SK-N-SH treated with all-trans-retinoic acid at 6 μM for 48 hours (cell line): Measurements from ENCODE around the gene CPLANE2.

ENCODE experiments used
- ATAC-seq: fragments of 200-7000 bp; cut with Tn5 transposase; 3 replicates; pipeline ENCODE4 v1.9.1; 2020; ENCODE audit warnings: mild to moderate bottlenecking, moderate library complexity
- ARNTL ChIP-seq: fragments of 450-650 bp; formaldehyde crosslinking; IDR thresholded peaks from 2 replicates; pipeline ENCODE4 v1.5.0; 2020; ENCODE audit warnings: low read depth, mild to moderate bottlenecking, moderate library complexity, borderline replicate concordance
- BACH2 ChIP-seq: fragments of 250-450 bp; sonication (Bioruptor Pico); IDR thresholded peaks from 2 replicates; pipeline ENCODE4 v1.9.0; 2021; ENCODE audit warnings: mild to moderate bottlenecking, borderline replicate concordance
- CREB5 ChIP-seq: fragments of 250-450 bp; sonication (Bioruptor Pico); IDR thresholded peaks from 2 replicates; pipeline ENCODE4 v1.5.1; 2020; ENCODE audit warnings: low read depth, mild to moderate bottlenecking, moderate library complexity
- CSRNP3 ChIP-seq: fragments of 250-450 bp; sonication (Bioruptor Pico); IDR thresholded peaks from 2 replicates; pipeline ENCODE4 v1.5.1; 2021; ENCODE audit warnings: mild to moderate bottlenecking, moderate library complexity
- ESRRG ChIP-seq: fragments of 250-450 bp; sonication (Bioruptor Pico); IDR thresholded peaks from 2 replicates; pipeline ENCODE4 v1.6.1; 2021; ENCODE audit warnings: mild to moderate bottlenecking
- GLIS3 ChIP-seq: fragments of 250-450 bp; sonication (Bioruptor Pico); IDR thresholded peaks from 2 replicates; pipeline ENCODE4 v1.5.0; 2020; ENCODE audit warnings: mild to moderate bottlenecking, moderate library complexity
- ISL1 ChIP-seq: fragments of 250-450 bp; sonication (Bioruptor Pico); IDR thresholded peaks from 2 replicates; pipeline ENCODE4 v2.1.2; 2022; ENCODE audit warnings: mild to moderate bottlenecking, moderate library complexity
- OSR1 ChIP-seq: fragments of 250-450 bp; sonication (Bioruptor Pico); IDR thresholded peaks from 2 replicates; pipeline ENCODE4 v1.8.0; 2022; ENCODE audit warnings: moderate library complexity, mild to moderate bottlenecking, inconsistent platforms
- PATZ1 ChIP-seq: fragments of 250-450 bp; sonication (Bioruptor Pico); IDR thresholded peaks from 2 replicates; pipeline ENCODE4 v1.8.0; 2020; ENCODE audit warnings: mild to moderate bottlenecking, moderate library complexity, borderline replicate concordance
- PPARA ChIP-seq: fragments of 250-450 bp; sonication (Bioruptor Pico); IDR thresholded peaks from 2 replicates; pipeline ENCODE4 v1.5.0; 2020; ENCODE audit warnings: mild to moderate bottlenecking, borderline replicate concordance
- RARB ChIP-seq: fragments of 250-450 bp; sonication (Bioruptor Pico); IDR thresholded peaks from 2 replicates; pipeline ENCODE4 v1.8.0; 2021; ENCODE audit warnings: mild to moderate bottlenecking, moderate library complexity
- SNAI2 ChIP-seq: fragments of 250-450 bp; sonication (Bioruptor Pico); IDR thresholded peaks from 2 replicates; pipeline ENCODE4 v1.5.0; 2020; ENCODE audit warnings: mild to moderate bottlenecking, moderate library complexity
- TCF4 ChIP-seq: fragments of 250-450 bp; sonication (Bioruptor Pico); IDR thresholded peaks from 2 replicates; pipeline ENCODE4 v1.8.0; 2021; ENCODE audit warnings: mild to moderate bottlenecking, moderate library complexity, borderline replicate concordance
- TSHZ2 ChIP-seq: fragments of 250-450 bp; sonication (Bioruptor Pico); IDR thresholded peaks from 2 replicates; pipeline ENCODE4 v1.5.0; 2020; ENCODE audit warnings: mild to moderate bottlenecking, moderate library complexity
- ZC3H10 ChIP-seq: fragments of 250-450 bp; sonication (Bioruptor Pico); IDR thresholded peaks from 2 replicates; pipeline ENCODE4 v1.5.1; 2021; ENCODE audit warnings: mild to moderate bottlenecking, moderate library complexity
- ZFP3 ChIP-seq: fragments of 250-450 bp; sonication (Bioruptor Pico); IDR thresholded peaks from 2 replicates; pipeline ENCODE4 v1.5.0; 2020; ENCODE audit warnings: mild to moderate bottlenecking, moderate library complexity
- ZFP30 ChIP-seq: fragments of 450-650 bp; formaldehyde crosslinking; IDR thresholded peaks from 2 replicates; pipeline ENCODE4 v1.5.0; 2022; ENCODE audit warnings: mild to moderate bottlenecking, moderate library complexity
- ZNF565 ChIP-seq: fragments of 450-650 bp; formaldehyde crosslinking; conservative IDR thresholded peaks from 2 replicates; pipeline ENCODE4 v1.5.0; 2020; ENCODE audit warnings: low read depth, mild to moderate bottlenecking, moderate library complexity
- ZNF70 ChIP-seq: fragments of 450-650 bp; formaldehyde crosslinking; IDR thresholded peaks from 2 replicates; pipeline ENCODE4 v1.5.0; 2020; ENCODE audit warnings: mild to moderate bottlenecking, moderate library complexity
- ZNF8 ChIP-seq: fragments of 450-650 bp; formaldehyde crosslinking; IDR thresholded peaks from 2 replicates; pipeline ENCODE4 v1.5.0; 2020; ENCODE audit warnings: mild to moderate bottlenecking, moderate library complexity

Gene CPLANE2

GRCh38 chr1:16275591-16275990 is 38.6 kb upstream of the CPLANE2 start:
- no peak for ATAC-seq
- TF ChIP-seq ZNF70 (CRISPR knock-in tag) (no peak), ARNTL (CRISPR knock-in tag) (no peak), ZNF8 (no peak), TCF4 (CRISPR knock-in tag) (no peak), BACH2 (CRISPR knock-in tag) (no peak), TSHZ2 (CRISPR knock-in tag) (no peak), PATZ1 (CRISPR knock-in tag) (no peak), SNAI2 (CRISPR knock-in tag) (no peak), GLIS3 (CRISPR knock-in tag) (no peak), RARB (no peak), CREB5 (no peak), ZNF565 (CRISPR knock-in tag) (no peak), ZC3H10 (no peak), ZFP30 (CRISPR knock-in tag) (no peak), CSRNP3 (no peak), ESRRG (CRISPR knock-in tag) (no peak)

- TF ChIP-seq ZNF8 = no peak
- no peak for TF ChIP-seq ESRRG (CRISPR knock-in tag)
- TF ChIP-seq BACH2 (CRISPR knock-in tag) = no peak
- TF ChIP-seq, all 23 proteins: peak for 0
- no peak for ATAC-seq
These were observed 30.8 kb upstream of the CPLANE2 start for GRCh38 chr1:16267690-16268180.

- 0 out of 2 replicates have a peak, but pooled peaks have one; percentile 25 for TF ChIP-seq TCF4 (CRISPR knock-in tag)
- no peak for TF ChIP-seq PPARA
- peak; percentile 51 for ATAC-seq
These were observed 29.6 kb upstream of the CPLANE2 start for GRCh38 chr1:16266411-16267118.

GRCh38 chr1:16262067-16262466 is 25.1 kb upstream of the CPLANE2 start:
- TF ChIP-seq ZNF8 (no peak), PPARA (no peak), ZC3H10 (no peak), ZFP3 (CRISPR knock-in tag) (no peak), ESRRG (CRISPR knock-in tag) (no peak), OSR1 (CRISPR knock-in tag) (no peak), CSRNP3 (no peak), ZNF70 (CRISPR knock-in tag) (no peak), SNAI2 (CRISPR knock-in tag) (no peak), ARNTL (CRISPR knock-in tag) (no peak), TCF4 (CRISPR knock-in tag) (no peak), BACH2 (CRISPR knock-in tag) (no peak), ISL1 (CRISPR knock-in tag) (no peak)
- TF ChIP-seq, all 23 proteins: peak for 0
- ATAC-seq = no peak
